Stimulated activated naive CD8-positive, alpha-beta T cell treated with anti-CD3 and anti-CD28 coated beads, Interleukin-15, Interleukin-2, amounts not matched to agents 100 U/mL and 50 U/mL, for 24 hours (primary cell): ENCODE measurements around the gene CREBBP.
A peak's percentile ranks its signal among the peaks of the same experiment; 100 is the strongest.

Experiments
- ATAC-seq: fragments of 150-1000 bp; cut with Tn5 transposase; one replicate; pipeline ENCODE4 v1.10.0; 2021
- DNase-seq: peaks from one replicate; pipeline ENCODE4 v3.0.0; 2021

Gene CREBBP

DNA sequence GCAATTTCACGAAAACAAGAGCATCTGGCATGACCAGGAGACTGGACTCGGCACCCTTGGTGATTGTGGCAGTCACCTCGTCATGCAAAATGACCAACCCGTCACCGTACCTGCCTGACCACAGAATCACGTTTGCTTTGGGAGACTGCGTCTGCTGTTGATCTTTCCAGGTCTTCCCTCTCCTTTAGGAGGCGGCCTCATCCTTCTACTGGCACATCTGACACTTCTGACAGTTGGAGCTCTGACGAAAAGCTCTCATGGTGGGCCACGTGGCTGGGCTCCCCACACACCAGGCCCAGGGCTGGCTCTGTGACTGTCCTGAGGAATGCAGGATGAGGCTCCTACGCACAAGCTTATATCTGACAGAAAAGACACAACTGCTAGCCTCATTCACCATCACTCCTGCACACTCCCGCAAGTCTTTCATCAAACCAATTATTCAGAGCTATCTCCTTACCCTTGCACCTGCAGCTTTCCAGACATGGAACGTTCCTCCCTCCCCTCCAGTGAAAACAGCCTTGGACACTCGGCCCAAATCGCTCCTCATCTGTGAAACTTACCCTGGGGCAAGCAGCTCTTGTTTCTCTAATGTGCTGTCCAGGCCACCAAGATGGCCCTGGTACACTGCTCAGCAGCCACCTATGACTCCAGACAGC is 166.8 kb downstream of the CREBBP start:
- ATAC-seq (no peak), DNase-seq (no peak)

DNA sequence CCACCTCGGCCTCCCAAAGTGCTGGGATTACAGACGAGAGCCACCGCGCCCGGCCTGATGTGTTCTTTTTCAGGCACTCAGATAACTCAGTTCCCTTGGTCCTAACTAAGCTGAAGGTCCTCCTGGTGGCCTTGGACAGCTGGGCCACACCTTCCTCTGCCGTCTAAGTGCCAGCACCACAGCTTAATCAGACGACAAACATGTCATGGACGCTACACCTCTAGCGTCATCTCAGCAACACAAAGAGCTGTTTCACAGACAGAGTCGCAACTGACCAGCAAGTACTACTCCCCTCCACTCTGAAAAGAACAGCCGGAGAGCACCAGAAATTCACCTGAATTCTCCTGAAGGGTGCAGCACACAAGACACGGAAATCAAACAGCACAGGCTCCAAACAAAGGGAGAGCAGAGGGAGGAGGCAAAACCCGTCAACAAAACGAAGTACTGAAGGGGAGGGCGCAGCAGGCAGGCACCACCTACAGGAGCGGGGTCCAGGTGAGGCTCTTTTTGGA is 167.6 kb downstream of the CREBBP start:
- ATAC-seq (no peak), DNase-seq (no peak)

DNA sequence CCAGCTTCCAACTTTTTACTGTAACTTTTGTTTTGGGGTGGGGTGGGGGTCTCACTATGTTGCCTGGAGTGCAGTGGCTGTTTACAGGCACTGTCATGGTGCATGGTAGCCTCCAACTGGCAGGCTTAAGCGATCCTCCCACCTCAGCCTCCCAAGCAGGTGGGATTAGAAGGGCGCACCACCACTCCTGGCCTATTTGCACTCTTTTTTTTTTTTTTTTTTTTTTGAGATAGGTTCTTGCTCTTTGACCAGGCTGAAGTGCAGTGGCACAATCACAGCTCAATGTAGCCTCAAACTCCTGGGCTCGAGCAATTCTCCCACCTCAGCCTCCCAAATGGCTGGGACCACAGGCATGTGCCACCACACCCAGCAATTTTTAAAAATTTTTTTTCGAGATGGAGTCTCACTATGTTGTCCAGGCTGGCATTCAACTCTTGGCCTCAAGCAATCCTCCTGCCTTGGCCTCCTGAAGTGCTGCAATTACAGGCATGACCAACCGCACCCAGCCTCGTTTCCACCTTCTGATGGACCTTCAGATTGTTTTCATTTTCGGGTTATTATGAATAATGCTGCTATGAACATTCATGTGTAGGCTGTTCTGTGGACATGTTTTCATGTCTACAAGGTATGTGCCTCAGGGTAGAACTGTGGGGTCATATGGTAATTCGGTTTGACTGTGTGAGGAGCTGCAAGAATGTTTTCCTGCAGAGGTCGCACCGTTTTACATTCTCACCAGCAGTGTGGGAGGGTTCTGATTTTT is 174.1 kb downstream of the CREBBP start:
- DNase-seq (no peak), ATAC-seq (no peak)

DNA sequence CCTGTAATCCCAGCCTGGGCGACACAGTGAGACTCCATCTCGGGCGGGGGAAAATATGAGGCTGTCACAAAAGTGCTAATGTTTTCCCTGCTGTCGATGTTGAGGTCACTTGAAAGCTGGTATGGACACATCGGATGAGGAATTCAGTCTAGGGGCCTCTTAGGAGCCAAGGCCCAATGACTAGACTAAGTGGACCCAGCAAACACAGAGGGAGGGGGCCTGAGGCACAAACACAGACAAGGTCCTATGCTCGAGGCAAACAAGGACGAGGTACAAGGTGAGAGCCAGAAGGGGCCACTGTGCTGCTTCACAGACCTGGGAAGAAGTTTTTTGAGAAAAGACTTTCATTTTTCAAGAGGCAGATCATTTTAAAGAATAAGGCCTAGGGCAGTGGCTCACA is 178.4 kb downstream of the CREBBP start:
- no peak for ATAC-seq
- DNase-seq: no peak

DNA sequence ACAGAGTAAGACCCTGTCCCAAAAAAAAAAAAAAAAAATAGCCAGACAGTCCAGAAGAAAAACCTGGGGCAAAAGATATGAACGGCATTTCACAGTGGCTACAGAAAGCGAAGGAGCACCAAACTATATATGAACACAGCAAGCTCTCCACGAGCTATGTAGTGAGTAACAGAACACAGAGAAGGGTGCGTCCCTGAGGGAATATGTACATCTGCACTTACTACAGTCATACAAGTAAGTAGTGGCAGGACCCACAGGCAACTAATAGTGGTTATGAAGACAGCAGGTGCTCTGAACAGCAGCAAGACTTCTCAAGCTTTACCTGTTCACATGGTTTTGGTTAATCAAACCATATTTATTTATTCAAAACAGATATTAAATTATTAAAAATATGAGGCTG is 179.0 kb downstream of the CREBBP start:
- ATAC-seq (no peak), DNase-seq (no peak)

DNA sequence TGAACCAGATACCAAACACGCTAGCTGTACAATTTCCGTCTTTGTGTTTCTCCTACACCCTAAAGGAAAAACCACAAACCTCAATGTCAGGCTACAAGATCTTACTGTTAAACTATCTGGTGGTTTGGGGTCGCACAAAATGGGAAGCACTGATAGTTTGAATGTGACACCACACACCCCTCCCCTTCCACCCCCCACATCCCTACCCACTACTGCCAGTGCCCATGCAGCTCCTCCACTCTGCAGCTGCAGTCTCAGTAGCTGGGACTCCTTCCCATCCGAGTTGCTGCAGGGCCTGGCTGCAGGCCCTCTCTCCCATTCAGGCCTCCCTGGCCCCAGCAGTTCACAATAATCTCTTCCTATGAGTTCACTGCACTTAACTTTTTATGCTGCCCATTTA is 181.6 kb downstream of the CREBBP start:
- DNase-seq (no peak), ATAC-seq (no peak)

DNA sequence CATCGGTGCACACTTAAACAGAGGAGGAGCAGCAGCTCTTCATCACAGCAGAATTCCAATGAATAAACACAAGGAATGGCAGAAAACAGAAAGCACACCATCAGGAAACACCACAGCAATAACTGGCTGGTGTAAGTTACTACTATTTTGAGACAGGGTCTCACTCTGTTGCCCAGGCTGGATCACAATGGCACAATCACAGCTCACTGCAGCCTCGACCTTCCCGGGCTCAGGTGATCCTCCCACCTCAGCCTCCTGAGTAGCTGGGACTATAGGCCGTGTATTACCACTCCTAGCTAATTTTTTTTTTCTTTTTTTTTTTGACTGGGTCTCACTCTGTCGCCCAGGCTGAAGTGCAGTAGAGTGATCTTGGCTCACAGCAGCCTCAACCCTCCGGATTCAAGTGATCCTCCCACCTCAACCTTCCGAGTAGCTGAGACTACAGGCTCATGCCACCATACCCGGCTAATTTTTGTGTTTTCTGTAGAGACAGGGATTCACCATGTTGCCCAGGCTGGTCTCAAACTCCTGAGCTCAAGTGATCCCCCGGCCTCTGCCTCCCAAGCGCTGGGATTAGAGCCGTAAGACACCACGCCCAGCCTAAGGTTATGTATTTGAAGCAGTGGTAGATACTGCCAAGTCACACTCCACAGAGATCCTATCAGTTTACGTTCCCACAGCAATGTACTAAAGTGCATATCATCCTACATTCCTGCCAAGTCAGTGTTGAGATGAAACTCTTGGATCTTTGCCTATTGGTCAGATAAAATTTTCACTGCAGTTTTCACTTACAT is 183.9 kb downstream of the CREBBP start:
- no peak for DNase-seq

DNA sequence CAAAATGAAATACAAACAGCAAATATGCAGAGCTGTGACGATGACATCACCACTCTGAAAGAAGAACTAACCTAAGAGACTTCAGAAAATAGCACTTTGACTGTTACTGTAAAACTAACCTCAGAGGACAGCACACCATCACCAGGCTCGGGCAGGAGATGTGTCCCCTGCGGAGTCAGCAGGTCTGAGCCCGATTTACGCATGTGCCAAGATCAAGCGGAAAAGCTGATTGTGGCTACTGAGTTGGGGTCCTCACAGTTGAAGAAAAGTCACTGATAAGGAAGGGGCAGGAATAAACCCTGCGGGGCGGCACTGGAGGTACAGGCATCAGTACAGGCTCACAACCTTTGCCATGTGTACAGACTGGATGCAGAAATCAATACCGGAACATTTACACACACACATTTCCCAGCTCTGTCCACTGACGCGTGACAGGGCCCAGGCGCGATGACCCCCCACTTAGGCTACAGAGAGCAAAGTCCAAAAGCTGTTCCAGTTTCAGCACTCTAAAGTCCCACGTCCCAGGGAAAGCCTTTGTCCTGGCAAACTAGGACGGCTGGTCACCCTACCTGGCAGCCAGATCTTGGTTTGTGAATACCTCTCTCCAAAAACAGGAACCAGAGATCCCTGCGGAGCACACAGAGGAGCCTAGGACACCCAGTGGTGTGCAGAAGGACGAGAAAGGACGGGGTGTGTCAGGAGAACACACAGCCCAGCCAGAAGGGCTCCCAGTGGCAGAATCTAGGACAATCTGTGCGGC is 184.7 kb downstream of the CREBBP start:
- no peak for ATAC-seq
- DNase-seq: no peak

More for the DNA sequence above, 183.9 kb downstream of the CREBBP start:
- no peak for ATAC-seq

DNA sequence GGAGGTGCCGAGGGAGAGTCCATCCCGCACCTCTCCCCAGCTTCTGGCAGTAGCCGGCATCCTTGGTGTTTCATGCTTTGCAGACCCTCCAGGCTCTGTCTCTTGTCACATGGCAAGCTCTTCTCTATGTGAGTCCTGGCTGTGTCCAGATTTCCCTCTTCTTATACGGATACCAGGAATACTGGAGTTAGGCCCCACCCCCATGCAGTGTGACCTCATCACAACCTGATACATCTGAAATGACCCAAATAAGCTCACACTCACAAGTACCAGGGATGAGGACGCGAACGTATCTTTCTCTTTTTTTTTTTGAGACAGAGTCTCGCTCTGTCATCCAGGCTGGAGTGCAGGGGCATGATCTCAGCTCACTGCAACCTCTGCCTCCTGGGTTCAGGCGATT is 186.5 kb downstream of the CREBBP start:
- DNase-seq: no peak
- no peak for ATAC-seq

DNA sequence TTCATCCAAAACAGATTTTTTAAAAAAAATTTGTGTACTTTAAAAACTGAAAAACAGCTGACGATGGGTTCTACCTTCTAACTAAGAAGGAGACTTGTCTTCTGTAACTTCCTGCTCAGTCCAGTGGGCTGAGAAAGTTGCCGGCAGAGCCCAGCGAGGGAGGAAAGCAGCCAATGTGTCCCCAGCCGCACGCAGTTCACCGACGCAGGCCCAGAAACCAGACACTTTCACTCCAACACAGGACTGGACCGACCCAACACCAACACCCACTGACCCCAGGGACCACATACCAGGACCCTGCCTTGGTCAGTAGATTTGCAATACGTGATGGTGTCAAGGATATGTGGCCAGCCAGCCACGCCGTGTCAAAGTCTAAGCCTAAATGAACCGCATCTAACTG is 188.8 kb downstream of the CREBBP start:
- DNase-seq (no peak), ATAC-seq (no peak)

DNA sequence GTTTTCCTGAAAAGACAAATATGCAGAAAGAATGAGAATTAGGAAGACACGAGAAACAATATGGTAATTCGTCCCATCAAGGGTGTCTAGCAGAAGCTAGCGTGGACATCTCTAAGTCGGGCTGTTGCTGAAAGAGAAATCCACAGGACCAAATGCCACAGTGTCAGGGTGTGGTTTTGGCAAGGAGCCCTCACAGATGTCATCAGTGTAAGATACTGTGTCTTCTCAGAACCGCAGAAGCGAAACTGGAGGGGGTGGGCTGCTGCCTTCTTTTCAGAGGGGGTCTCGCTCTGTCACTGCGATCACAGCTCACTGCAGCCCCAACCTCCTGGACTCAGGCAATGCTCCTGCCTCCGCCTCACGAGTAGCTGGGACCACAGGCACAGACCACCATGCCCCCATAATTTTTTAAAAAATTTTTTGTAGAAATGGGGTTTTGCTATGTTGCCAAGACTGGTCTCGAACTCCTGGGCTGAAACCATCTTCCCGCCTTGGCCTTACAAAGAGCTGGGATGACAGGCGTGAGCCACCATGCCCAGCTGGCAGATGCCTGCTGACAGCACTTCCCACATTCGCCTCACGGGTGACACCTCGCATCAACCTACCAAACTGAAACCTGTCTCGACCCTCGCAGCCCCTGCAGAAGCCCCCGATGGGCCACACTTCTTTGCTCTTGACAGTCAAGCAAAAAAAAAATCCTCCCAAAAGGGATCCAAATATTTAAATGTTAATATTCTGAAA is 189.4 kb downstream of the CREBBP start:
- ATAC-seq: no peak
- no peak for DNase-seq

DNA sequence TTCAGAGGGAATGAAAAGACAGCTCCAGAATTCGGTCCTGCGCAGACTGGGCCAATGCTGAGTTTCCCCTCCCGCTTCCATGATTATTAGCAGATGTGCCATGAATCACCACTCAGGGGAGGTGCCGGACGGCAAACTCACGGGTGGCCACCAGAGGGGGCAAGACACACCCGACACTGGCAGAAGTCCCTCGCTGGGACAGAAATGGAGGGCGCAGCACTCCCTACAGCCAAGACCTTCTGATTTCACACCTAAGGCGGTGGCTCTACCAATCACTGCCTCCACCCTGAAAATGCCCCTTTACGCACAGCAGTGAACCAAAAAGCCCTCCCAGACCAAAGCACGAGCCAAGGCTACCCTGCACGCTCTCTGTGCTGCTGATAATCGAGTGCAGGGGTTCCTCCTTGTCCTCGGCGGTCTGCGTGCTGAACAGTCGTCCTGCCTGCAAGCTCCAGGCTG is 190.0 kb downstream of the CREBBP start:
- ATAC-seq: peak; percentile 95
- peak; percentile 88 for DNase-seq

DNA sequence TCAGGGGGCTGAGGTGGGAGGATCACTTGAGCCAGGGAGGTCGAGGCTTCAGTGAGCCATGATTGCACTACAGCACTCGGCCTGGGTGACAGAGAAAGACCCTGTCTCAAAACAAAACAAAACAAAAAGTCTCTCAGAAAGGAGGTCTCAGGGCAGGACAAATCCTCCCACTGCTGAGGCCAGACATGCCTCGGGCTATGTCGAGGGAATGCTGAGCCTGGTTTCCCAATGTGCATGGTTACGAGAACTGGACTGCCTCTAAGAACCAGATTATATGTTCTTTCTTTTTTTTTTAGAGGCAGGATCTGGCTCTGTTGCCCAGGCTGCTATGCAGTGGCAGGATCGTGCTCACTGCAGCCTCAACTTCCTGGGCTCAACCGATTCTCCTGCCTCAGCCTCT is 190.8 kb downstream of the CREBBP start:
- no peak for ATAC-seq
- DNase-seq: no peak

DNA sequence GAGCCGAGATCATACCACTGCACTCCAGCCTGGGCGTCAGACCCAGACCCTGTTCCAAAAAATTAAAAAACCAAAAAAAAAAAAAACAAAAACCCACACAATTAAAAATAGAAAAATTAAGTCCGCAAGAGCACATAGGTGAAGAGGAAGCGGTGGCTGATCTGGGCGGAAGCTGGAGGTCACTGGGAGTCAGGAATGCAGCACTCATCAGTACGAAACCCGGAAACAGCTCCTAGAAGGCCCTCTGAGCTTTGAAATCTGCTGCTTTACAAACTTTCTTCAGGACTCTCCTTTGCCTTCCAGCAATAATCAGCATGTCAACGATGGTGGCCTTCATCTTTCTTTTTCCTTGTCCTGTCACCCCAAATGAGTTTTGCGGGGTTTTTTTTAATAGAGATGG is 192.7 kb downstream of the CREBBP start:
- no peak for ATAC-seq
- no peak for DNase-seq

DNA sequence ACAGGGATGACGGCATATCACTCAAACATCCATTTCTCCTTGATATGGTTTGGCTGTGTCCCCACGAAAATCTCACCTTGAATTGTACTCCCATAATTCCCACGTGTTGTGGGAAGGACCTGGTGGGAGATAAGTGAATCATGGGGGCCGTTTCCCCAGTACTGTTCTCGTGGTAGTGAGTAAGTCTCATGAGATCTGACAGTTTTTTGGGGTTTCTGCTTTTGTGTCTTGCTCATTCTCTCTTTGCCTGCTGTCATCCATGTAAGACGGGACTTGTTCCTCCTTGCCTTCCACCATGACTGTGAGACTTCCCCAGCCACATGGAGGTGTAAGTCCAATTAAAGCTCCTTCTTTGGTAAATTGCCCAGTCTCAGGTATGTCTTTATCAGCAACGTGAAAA is 193.5 kb downstream of the CREBBP start:
- ATAC-seq (no peak), DNase-seq (no peak)

DNA sequence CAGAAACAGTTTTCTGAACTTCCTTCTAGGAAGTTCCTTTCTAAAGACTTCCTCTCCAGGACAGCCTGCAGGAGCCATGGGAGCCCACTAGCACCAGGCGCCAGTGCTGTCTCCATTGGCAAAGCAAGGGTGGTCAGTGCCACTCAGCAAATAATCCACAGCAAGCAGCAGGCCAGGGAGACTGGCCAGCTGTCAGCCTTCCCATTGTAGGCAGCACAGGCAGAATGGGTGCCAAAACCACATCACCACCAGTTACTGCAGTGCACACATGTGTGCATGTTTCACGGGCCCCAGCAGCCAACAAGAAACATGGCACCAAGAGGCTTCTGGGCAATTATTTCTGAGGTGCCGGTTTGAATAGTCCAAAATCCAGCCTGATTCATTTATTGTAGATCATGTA is 199.3 kb downstream of the CREBBP start:
- DNase-seq: no peak
- ATAC-seq: no peak

DNA sequence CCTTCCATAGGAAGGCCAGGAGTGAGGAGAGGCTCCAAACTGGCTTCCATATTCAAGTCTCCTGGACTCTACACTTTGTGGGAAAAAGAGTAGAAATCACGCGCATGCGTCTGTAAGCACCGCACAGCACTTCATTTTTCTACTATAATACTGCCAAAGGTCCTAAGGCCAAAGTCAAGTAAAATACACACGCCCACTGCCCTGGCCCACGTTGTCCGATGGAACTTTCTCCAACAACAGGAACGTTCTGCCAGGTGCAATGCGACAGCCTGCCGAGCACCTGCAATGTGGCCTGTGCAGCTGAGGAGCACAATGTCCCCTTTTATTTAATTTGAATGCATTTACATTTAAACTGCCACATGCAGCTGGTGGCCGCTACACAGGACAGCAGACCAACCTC is 202.5 kb downstream of the CREBBP start:
- ATAC-seq: no peak

DNA sequence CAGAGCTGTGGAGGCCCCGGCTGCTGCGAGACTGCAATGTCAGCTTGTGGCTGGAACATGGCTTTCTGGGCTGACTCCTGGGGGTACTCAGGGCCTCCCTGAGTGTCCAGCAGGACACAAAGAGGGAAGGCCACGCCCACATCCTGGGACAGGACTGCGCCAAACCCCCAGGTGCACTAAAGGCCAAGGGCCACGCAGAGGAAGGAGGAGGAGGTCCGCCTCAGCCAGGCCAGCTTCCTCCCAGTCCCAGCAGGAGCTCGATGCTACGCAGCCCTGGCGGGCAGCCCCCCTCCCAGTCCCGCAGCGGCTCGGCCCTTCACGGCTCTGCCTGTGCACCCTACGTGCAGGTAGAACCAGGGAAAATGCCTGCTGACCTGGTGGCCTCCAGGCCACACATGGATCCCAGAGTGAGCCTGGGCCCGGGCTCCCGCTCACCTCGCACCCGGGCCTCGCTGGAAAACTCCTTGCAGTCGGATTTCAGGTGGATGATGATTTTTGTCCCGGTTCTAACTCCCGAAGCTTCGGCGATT is 204.8 kb downstream of the CREBBP start:
- no peak for DNase-seq
- no peak for ATAC-seq

More for the DNA sequence above, 202.5 kb downstream of the CREBBP start:
- no peak for DNase-seq
